T-helper 2 cell treated with Interferon-gamma antibody and Interleukin-4, amounts not matched to agents 100 ng/mL and 5 ng/mL, for 36 hours (primary cell): ENCODE data around the gene OR2V1. TPM values are rescaled to one million over a fixed set of nuclear protein-coding genes. Genes with fewer than 3 reads are reported as not detected.
"Not testable (repeated sequence)": the region's sequence is repeated elsewhere in the genome, so short reads cannot be mapped to it uniquely, and the experiment has no call there.

Source experiments
- intact Hi-C: fragments of 100-400 bp; cut with micrococcal nuclease; formaldehyde crosslinking; loops from one replicate; pipeline ENCODE4 v1.15.1; 2023
- total RNA-seq: library from RNA; stranded (reverse); gene quantifications from 2 replicates; pipeline ENCODE4 v1.2.3, GENCODE V29; 2022

OR2V1 gene
- total RNA-seq, 1 donor from 2014 or later = not detected

- intact Hi-C loops = no loop called here
Observed at GRCh38 chr5:181131514-181131913, 545 bp upstream of the OR2V1 start.

GRCh38 chr5:181130081-181130480 lies 888 bp downstream of the OR2V1 start:
- intact Hi-C loops = not testable (repeated sequence)

- intact Hi-C loops = no loop called here
Observed at GRCh38 chr5:181129601-181130000, 1.4 kb downstream of the OR2V1 start.

GRCh38 chr5:181127907-181128626 lies 2.9 kb downstream of the OR2V1 start:
- intact Hi-C loops = no loop called here

GRCh38 chr5:181127456-181127855 lies 3.5 kb downstream of the OR2V1 start:
- intact Hi-C loops = no loop called here

- intact Hi-C loops = no loop called here
Observed at GRCh38 chr5:181126841-181127240, 4.1 kb downstream of the OR2V1 start.

GRCh38 chr5:181124526-181124925 lies 6.4 kb downstream of the OR2V1 start:
- intact Hi-C loops = no loop called here

GRCh38 chr5:181121675-181122561 lies 9.1 kb downstream of the OR2V1 start:
- intact Hi-C loops = no loop called here

GRCh38 chr5:181120761-181121160 lies 10.2 kb downstream of the OR2V1 start:
- intact Hi-C loops = no loop called here

GRCh38 chr5:181120306-181120705 lies 10.7 kb downstream of the OR2V1 start:
- intact Hi-C loops = no loop called here

GRCh38 chr5:181119105-181119504 lies 11.9 kb downstream of the OR2V1 start:
- intact Hi-C loops = no loop called here

GRCh38 chr5:181118369-181118768 lies 12.6 kb downstream of the OR2V1 start:
- intact Hi-C loops = no loop called here

GRCh38 chr5:181114844-181115778 lies 15.9 kb downstream of the OR2V1 start:
- intact Hi-C loops = no loop called here

GRCh38 chr5:181114284-181114843 lies 16.6 kb downstream of the OR2V1 start:
- intact Hi-C loops = no loop called here

GRCh38 chr5:181113572-181113971 lies 17.4 kb downstream of the OR2V1 start:
- intact Hi-C loops = not testable (repeated sequence)

- intact Hi-C loops = no loop called here
Observed at GRCh38 chr5:181112476-181112875, 18.5 kb downstream of the OR2V1 start.

- intact Hi-C loops = no loop called here
Observed at GRCh38 chr5:181111010-181111409, 20.0 kb downstream of the OR2V1 start.

GRCh38 chr5:181109489-181110013 lies 21.4 kb downstream of the OR2V1 start:
- intact Hi-C loops = no loop called here

- intact Hi-C loops = no loop called here
Observed at GRCh38 chr5:181108578-181109165, 22.3 kb downstream of the OR2V1 start.

- intact Hi-C loops = no loop called here
Observed at GRCh38 chr5:181107699-181108098, 23.3 kb downstream of the OR2V1 start.
